ENCODE data around the gene EVI2B.
"Not testable (repeated sequence)": the region's sequence is repeated elsewhere in the genome, so short reads cannot be mapped to it uniquely, and the experiment has no call there.

The EVI2B gene, protein sequence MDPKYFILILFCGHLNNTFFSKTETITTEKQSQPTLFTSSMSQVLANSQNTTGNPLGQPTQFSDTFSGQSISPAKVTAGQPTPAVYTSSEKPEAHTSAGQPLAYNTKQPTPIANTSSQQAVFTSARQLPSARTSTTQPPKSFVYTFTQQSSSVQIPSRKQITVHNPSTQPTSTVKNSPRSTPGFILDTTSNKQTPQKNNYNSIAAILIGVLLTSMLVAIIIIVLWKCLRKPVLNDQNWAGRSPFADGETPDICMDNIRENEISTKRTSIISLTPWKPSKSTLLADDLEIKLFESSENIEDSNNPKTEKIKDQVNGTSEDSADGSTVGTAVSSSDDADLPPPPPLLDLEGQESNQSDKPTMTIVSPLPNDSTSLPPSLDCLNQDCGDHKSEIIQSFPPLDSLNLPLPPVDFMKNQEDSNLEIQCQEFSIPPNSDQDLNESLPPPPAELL

GRCh38 chr17:31313982-31314781 lies at the start of gene EVI2B:
EVI2B (minus strand) TSS chr17:31314054; CDS start chr17:31305609, 8,445 bp downstream.
- no peak within 1 kb of the TSS for H3K4me3 ChIP-seq (ENCODE audit: low read depth, low read length)

- no peak overlapping the region for H3K4me3 ChIP-seq (ENCODE audit: low read depth, low read length)
Measured at GRCh38 chr17:31357839-31358394, 44.1 kb upstream of the EVI2B start.

DNA sequence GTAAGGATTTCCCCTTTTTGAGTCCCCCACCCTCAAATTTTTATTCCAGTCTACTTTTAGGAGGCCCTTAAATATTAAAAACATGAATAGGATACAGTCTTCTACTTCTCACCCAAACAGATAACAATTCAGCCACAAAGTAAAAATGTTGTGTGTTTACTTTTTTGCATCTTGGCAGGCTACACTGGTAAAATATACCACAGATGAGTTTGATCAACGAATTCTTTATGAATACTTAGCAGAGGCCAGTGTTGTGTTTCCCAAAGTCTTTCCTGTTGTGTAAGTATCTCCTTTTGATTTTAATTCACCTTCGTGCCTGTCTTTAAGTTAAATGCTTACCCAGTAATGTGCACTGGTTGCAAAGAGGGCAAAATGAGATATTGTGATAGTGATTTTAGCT lies 43.2 kb upstream of the EVI2B start:
- H3K4me3 ChIP-seq (ENCODE audit: low read depth, low read length): no peak overlapping the region

- H3K4me3 ChIP-seq (ENCODE audit: low read depth, low read length): no peak overlapping the region
Measured at GRCh38 chr17:31355935-31356334, 42.1 kb upstream of the EVI2B start.

DNA sequence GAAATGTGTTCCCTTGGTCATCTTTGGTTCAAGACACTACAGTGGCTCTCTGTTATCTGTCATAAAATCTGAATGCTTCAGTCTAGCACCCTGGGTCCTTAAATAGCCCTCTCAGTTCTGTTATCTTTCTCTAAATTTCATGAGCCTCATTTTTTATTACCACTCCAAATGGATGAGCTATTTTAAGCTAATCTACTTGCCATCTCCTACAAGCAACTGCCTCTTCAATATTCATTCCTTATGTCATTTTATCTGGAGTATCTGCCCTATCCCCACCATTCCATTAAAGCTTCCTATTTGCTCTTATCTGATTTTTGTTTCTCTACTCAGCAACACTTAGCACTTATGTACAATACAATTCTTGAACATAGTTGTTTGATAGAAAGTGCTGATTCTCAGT lies 35.6 kb upstream of the EVI2B start:
- H3K4me3 ChIP-seq (ENCODE audit: low read depth, low read length): no peak overlapping the region

DNA sequence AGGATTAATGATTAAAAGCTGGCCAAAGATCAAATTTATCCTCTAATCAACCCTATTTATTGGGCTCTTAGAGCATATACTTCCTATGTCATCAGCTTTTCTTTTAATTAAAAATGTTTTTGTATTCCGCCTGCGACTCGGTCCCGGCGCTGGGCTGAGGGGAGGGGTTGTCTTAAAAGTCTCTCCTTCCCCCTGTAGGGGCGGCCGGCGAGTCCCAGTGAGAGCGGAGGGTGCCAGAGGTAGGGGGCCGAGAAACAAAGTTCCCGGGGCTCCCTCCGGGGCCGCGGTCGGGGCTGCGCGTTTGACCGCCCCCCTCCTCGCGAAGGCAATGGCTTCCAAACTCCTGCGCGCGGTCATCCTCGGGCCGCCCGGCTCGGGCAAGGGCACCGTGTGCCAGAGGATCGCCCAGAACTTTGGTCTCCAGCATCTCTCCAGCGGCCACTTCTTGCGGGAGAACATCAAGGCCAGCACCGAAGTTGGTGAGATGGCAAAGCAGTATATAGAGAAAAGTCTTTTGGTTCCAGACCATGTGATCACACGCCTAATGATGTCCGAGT lies 31.4 kb upstream of the EVI2B start:
- H3K4me3 ChIP-seq (ENCODE audit: low read depth, low read length): not testable (repeated sequence)

- no peak overlapping the region for H3K4me3 ChIP-seq (ENCODE audit: low read depth, low read length)
Measured at GRCh38 chr17:31339906-31340661, 26.2 kb upstream of the EVI2B start.

DNA sequence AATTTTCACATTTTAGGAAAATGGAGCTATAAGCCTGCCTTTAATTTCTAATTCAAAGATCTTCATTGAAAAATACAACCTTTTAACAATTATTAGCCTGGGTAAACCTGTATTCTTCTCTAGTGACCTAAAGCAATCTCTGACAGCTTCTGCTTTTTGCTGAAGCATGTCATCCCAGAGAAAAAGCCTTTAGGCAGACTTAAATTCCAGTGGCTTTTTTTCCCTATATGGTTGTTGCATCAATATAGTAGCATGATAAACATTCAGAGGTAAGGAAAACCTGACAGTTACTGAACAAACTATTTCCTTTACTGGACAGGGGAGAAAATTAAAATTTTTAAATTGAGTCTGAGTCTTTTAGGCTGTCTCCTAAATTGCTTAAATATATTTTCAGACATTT lies 15.4 kb upstream of the EVI2B start:
- no peak overlapping the region for H3K4me3 ChIP-seq (ENCODE audit: low read depth, low read length)

DNA sequence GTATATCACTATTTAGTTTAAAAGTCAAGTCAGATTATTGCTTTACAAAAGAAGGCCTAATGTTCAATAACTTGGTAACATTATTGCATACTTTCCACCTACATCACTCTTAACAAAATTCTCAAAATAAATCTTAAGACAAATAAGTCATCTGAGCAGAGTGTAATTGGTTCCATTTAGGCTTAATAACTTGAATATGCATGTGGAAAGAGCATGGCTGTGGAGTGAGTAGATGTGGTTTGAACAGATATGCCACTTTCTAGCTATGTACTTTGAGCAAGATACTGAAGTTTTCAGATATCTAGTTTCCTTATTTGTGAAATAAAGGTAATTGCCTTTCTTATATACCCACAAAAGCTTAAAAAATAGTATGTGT lies 14.3 kb upstream of the EVI2B start:
- H3K4me3 ChIP-seq (ENCODE audit: low read depth, low read length): no peak overlapping the region

GRCh38 chr17:31327534-31328159 lies 13.8 kb upstream of the EVI2B start:
- no peak overlapping the region for H3K4me3 ChIP-seq (ENCODE audit: low read depth, low read length)

- no peak overlapping the region for H3K4me3 ChIP-seq (ENCODE audit: low read depth, low read length)
Measured at GRCh38 chr17:31323551-31323950, 9.7 kb upstream of the EVI2B start.

- H3K4me3 ChIP-seq (ENCODE audit: low read depth, low read length): no peak overlapping the region
Measured at GRCh38 chr17:31321966-31322365, 8.1 kb upstream of the EVI2B start.

GRCh38 chr17:31321481-31321880 lies 7.6 kb upstream of the EVI2B start, which contains the start of gene EVI2A:
EVI2A (minus strand) TSS chr17:31321622; CDS start chr17:31319013, 2,609 bp downstream.
- H3K4me3 ChIP-seq (ENCODE audit: low read depth, low read length): no peak within 1 kb of the TSS

GRCh38 chr17:31320791-31321190 lies 6.9 kb upstream of the EVI2B start:
- no peak overlapping the region for H3K4me3 ChIP-seq (ENCODE audit: low read depth, low read length)

- no peak overlapping the region for H3K4me3 ChIP-seq (ENCODE audit: low read depth, low read length)
Measured at GRCh38 chr17:31320241-31320640, 6.4 kb upstream of the EVI2B start.

- no peak overlapping the region for H3K4me3 ChIP-seq (ENCODE audit: low read depth, low read length)
Measured at GRCh38 chr17:31318851-31319661, 5.2 kb upstream of the EVI2B start.

GRCh38 chr17:31318298-31318801 lies 4.5 kb upstream of the EVI2B start:
- H3K4me3 ChIP-seq (ENCODE audit: low read depth, low read length): no peak overlapping the region

DNA sequence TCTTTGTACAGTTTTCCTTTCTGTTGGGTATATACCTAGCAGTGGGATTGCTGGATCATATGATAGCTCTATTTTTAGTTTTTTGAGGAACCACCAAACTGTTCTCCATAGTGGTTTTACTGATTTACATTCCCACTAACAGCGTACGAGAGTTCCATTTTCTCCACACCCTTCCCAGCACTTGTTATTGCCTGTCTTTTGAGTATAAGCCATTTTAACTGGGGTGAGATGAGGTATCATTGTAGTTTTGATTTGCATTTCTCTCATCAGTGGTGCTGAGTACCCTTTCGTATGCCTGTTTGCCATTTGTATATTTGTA lies 887 bp upstream of the EVI2B start:
- H3K4me3 ChIP-seq (ENCODE audit: low read depth, low read length): no peak overlapping the region

GRCh38 chr17:31312223-31312622 lies 1.6 kb downstream of the EVI2B start:
- H3K4me3 ChIP-seq (ENCODE audit: low read depth, low read length): not testable (repeated sequence)
